ENCODE data around the gene BAAT.

BAAT gene

DNA sequence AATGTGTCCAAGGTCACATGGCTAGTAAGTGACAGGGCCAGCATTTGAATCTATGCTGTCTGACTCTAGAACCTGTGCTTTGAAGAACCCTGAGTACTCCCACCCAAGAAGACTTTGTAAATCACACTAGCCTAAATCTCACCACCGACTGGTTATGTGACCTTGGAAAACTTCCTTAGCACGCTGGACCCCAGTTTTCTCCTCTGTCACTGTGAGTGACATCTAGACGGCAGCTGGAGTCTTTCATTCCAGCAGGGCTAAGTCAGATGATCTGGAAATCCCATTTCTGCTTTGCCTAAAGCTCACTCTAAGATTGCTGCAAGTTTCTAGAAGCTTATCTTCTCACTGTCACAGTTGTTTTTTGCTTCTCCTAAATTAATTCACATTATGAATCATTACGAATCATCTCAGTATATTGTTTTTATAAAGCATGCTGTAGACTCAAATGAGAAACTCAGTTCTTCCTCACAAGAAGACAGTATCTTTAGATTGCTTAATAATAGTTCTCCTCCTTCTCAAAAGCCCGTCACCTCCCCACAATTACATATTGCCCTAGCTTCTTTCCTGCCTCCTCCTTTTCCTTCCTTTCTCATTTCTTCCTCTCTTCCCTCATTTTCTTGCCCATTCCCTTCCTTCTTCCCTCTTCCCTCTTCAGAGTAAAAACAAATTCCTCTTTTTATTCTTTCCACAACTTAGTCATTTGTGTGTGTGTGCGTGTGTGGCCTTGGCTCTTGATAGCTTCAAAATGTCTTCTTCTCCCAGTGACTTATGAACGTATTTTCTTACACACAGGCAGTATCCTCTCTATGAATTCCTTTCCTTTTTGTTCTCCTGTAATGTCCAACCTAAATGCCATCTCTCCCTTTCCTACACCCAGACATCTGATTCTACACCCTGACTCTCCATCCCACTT lies 34.0 kb upstream of the BAAT start:
- Histone ChIP-seq H3K9me2 (replicated peaks; ENCODE audit: insufficient read depth, low read length) (no peaks in the 10 kb centered on the region), H4K20me1 (ENCODE audit: low read depth, low read length) (no peaks in the 10 kb centered on the region), H3K9me3 (ENCODE audit: insufficient read depth, low read length) (no peaks in the 10 kb centered on the region), H2AFZ (ENCODE audit: low read depth, low read length, severe bottlenecking) (no peak overlapping the region), H3K4me3 (ENCODE audit: insufficient read depth, low read length, poor library complexity, severe bottlenecking) (no peak overlapping the region), H3K27ac (ENCODE audit: low read depth, low read length) (no peak overlapping the region), H3F3A (ENCODE audit: insufficient read depth) (0 out of 2 replicates have a peak, but pooled peaks cover 4% of the 10 kb centered on the region), H3K27me3 (ENCODE audit: low read length) (no peaks in the 10 kb centered on the region), H3K79me2 (ENCODE audit: insufficient read depth, low read length) (no peaks in the 10 kb centered on the region), H3K9ac (ENCODE audit: low read length) (no peak overlapping the region), H3K36me3 (ENCODE audit: low read length) (no peaks in the 10 kb centered on the region), H3K4me2 (ENCODE audit: low read depth, low read length, poor library complexity, severe bottlenecking) (no peak overlapping the region)
- TF ChIP-seq CTCF (IDR thresholded peaks at IDR 0.05; ENCODE audit: insufficient read depth, low read length, poor library complexity, severe bottlenecking) (no peak), EZH2phosphoT487 (conservative IDR thresholded peaks at IDR 0.05; ENCODE audit: low read length) (no peak)

DNA sequence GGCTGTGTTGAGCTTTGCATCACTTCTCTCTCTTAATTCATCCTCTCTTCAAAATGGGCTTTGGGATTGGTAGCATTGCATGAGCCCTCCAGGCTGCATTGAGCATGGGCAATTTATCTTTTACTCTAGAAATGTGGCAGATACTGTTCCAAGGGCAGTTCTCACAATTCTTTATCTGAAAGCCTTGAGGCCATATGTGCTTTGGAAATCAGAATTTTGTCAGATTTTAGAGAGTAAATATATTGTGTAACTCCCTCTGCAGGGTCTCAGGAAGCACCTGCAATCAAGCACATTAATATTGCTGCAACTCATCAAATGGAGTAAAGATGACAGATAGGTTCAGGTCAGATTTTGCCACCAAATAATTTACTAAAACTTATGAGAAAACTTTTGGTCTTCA lies 33.2 kb upstream of the BAAT start:
- Histone ChIP-seq H3K9ac (ENCODE audit: low read length) (no peak overlapping the region), H3K4me3 (ENCODE audit: insufficient read depth, low read length, poor library complexity, severe bottlenecking) (no peak overlapping the region), H3K27ac (ENCODE audit: low read depth, low read length) (no peak overlapping the region), H3K4me2 (ENCODE audit: low read depth, low read length, poor library complexity, severe bottlenecking) (no peak overlapping the region), H4K20me1 (ENCODE audit: low read depth, low read length) (no peaks in the 10 kb centered on the region), H3K9me2 (replicated peaks; ENCODE audit: insufficient read depth, low read length) (no peaks in the 10 kb centered on the region), H3K36me3 (ENCODE audit: low read length) (no peaks in the 10 kb centered on the region), H3K27me3 (ENCODE audit: low read length) (no peaks in the 10 kb centered on the region), H3F3A (ENCODE audit: insufficient read depth) (0 out of 2 replicates have a peak, but pooled peaks cover 4% of the 10 kb centered on the region), H3K9me3 (ENCODE audit: insufficient read depth, low read length) (no peaks in the 10 kb centered on the region), H2AFZ (ENCODE audit: low read depth, low read length, severe bottlenecking) (no peak overlapping the region), H3K79me2 (ENCODE audit: insufficient read depth, low read length) (no peaks in the 10 kb centered on the region)
- no peak for TF ChIP-seq EZH2phosphoT487 (conservative IDR thresholded peaks at IDR 0.05; ENCODE audit: low read length)
- TF ChIP-seq CTCF (IDR thresholded peaks at IDR 0.05; ENCODE audit: insufficient read depth, low read length, poor library complexity, severe bottlenecking): no peak

DNA sequence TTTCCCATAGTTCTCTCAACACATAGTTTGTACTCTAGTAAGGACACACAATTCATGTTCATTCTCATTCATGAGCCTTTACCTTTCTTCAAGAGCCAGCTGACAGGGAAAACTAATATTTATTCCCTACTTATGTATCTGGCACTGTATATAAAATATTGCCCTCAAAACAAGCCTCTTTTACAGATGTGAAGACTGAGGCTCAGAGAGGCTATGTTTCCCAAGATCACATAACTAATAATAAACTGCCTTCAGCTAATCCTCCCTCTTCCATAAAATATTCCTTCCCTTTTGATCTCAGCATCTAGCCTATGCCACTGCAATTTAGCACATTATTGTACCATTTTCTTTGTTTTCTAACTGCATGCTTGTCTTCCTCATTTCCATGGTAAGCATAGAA lies 32.6 kb upstream of the BAAT start:
- Histone ChIP-seq H4K20me1 (ENCODE audit: low read depth, low read length) (no peaks in the 10 kb centered on the region), H3K79me2 (ENCODE audit: insufficient read depth, low read length) (no peaks in the 10 kb centered on the region), H3K36me3 (ENCODE audit: low read length) (no peaks in the 10 kb centered on the region), H3K4me2 (ENCODE audit: low read depth, low read length, poor library complexity, severe bottlenecking) (no peak overlapping the region), H3K27me3 (ENCODE audit: low read length) (no peaks in the 10 kb centered on the region), H3K9me3 (ENCODE audit: insufficient read depth, low read length) (no peaks in the 10 kb centered on the region), H3F3A (ENCODE audit: insufficient read depth) (0 out of 2 replicates have a peak, but pooled peaks cover 4% of the 10 kb centered on the region), H3K9ac (ENCODE audit: low read length) (no peak overlapping the region), H3K9me2 (replicated peaks; ENCODE audit: insufficient read depth, low read length) (no peaks in the 10 kb centered on the region), H3K27ac (ENCODE audit: low read depth, low read length) (no peak overlapping the region), H3K4me3 (ENCODE audit: insufficient read depth, low read length, poor library complexity, severe bottlenecking) (no peak overlapping the region), H2AFZ (ENCODE audit: low read depth, low read length, severe bottlenecking) (no peak overlapping the region)
- no peak for TF ChIP-seq CTCF (IDR thresholded peaks at IDR 0.05; ENCODE audit: insufficient read depth, low read length, poor library complexity, severe bottlenecking)
- TF ChIP-seq EZH2phosphoT487 (conservative IDR thresholded peaks at IDR 0.05; ENCODE audit: low read length): no peak

All from SU-DHL-6 (cell line).